HG02885 (cell line): ENCODE results near the gene ABLIM1.

ENCODE experiments used
- ATAC-seq: cut with Tn5 transposase; IDR thresholded peaks from one replicate; pipeline ENCODE4 v1.9.1; 2021; ENCODE audit warnings: mild to moderate bottlenecking; ENCODE audit not compliant: unreplicated experiment, poor library complexity

The ABLIM1 gene

GRCh38 chr10:114552050-114552449 lies 106.0 kb downstream of the ABLIM1 start:
- ATAC-seq, result no peak

DNA sequence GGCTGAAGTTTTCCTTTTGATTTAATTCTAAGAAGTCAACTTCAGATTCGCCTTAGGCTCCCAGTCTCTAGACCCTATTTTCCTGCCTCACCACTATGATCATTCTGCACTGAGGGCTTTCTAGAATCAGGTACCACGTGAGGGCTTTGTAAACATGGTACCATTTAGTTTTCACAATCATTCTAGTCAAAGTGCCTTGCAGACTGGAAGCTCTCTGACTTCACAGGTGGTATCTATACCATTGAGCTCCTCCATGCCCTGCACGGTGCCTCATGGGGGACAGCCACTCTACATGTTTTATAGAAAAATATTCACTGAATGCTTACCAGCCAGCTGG lies 106.5 kb downstream of the ABLIM1 start:
- ATAC-seq, result no peak

DNA sequence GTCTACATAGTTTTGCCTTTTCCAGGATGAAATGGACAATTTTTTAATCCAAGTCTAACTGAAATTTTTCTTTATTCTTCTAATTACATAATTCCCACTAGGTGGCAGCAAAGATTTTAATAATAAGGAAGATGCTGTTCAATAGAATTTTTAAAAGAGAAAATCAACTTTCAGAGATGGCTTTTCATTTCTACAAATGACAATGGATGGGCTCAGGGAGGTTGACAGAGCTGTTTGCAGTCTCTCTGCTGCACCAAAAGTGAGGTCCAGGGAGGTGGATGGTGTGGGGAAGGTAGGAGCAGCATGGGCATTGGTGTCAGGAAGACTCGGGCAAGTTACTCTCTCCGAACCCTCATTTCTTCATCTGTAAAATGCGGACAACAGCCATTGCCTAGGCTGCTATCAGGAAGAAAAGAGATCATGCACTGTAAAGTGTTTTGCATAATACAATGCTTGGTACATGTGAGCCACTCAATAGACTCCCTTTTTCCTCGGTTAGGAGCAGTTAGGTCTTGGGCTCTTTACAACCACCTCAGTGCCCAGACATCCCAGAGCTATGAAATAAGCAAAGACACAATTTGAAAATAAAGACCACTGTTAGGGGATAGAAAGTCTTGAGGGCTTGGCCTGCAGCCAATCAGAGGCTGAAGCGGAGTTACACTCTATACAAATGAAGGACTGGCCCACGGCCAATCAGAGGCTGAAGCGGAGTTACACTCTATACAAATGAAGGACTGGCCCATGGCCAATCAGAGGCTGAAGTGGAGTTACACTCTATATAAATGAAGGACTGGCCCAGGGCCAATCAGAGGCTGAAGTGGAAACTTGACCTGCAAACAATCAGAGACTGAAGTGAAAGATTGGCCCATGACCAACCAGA lies 107.1 kb downstream of the ABLIM1 start:
- ATAC-seq, result no peak

DNA sequence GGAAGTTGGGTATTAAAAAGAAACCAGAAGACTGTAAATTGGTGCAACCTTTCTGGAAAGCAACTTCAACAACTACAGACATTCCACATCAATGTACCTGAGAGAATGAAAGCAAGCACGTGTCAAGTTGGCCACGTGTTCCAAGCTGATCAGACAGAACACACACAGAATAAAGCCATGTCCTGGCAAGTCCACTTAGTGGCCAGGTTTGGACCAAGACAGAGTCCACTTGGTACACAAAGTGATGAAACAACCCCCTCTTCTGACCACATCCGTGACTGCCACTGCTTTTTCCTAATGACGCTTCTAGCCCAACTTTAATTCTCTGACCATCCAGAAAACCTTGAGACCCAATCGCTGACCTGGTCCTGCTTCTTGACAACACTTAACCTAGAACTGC lies 109.4 kb downstream of the ABLIM1 start:
- ATAC-seq, result no peak

GRCh38 chr10:114547514-114547913 lies 110.6 kb downstream of the ABLIM1 start:
- no peak for ATAC-seq

DNA sequence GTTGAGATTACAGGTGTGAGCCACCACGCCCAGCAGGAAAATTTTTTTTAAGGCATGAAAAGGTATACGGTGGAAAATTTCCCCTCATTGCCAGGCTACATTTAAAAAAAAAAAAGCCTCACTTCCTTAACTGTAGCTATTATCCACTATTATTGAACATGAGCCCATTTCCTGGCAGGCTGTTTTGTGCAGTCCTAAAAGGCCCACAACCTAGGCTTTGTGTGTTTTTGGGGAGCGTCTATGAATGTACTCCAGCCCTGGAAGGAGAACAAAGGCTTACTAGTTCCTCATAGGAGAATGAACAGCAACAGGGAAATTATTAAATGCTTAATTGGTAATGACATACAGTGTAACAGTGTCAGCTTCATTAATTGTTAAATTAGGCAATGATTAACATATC lies 111.0 kb downstream of the ABLIM1 start:
- no peak for ATAC-seq

DNA sequence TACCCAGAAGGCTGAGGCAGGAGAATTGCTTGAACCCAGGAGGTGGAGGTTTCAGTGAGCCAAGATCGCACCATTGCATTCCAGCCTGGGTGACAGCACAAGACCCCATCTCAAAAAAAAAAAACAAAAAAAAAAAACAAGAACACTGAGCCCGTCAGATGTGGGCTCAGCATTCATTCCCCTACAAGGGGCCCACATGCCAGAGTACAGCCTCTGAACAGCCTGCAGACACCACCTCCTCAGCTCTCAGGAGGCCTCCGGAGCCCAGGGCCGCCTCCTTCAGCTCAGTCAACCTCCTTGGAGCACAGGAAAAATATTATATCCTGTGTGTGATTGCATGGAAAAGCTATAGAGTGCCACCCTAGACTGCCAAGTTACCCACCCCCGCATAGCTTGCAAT lies 112.3 kb downstream of the ABLIM1 start:
- no peak for ATAC-seq

DNA sequence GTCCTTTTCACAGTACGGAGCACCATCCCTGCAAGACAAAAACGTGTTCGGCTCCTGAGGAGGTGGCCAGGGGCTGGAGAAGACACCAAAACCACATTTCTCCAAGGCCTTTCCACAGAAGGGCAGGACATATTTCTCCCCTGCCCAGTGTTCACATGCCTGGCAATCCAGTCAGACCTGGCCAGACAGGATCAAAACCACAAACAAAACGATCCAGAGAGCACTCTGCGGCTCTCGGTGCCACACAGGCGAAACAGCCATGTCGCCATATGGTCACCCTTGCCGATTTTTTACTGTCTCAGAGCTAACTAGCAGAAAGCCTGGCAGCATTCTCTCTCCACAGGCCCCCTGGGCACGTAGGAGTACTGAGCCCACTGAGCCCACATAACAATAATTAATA lies 113.0 kb downstream of the ABLIM1 start:
- ATAC-seq, result no peak

DNA sequence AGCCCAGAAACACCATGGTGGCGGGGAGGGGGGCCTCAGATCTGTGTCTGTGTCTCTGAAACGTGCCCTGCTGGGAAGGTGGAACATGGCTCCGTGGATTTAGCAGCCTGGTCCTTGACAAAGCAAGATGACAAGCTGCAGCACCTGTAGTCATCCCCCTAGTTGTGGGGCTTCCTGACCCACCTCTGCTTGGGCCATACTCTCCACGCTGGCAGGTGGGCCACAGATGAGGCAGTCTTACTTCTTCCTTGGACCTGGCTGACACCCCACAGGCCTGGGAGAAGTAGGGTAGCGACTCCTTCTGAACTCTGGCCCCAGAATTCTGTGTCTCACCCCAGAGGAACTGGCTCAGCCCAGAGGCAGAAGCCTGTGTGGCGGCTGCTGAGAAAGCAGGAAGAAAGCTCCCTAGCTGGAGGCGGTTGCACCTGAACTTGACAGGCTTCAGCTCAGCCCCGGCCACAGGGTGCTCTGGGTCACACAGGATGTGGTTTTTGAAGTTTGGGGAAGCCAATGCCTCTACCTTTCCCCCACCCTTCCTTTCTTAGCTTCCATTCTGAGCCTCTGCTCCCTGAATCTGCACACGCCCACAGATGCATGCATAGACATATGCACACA lies 113.9 kb downstream of the ABLIM1 start:
- peak; percentile 95 for ATAC-seq

DNA sequence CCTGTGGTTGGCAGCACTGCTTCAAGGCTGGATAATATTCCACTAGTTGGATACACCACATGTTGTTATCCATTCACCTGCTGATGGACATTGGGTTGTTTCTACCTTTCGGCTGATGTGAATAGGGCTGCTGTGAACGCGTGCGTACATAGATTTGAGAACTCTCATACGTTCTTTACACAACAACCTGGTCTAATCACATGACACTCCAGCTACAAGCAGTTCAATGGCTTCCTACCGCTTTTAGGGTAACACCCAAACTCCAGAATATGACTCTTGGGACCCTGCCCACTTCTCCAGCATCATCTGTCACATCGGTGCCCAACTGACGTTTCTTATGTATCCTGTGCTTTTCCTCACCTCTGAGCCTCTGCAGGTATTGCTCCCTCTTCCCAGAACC lies 114.6 kb downstream of the ABLIM1 start:
- ATAC-seq, result no peak

GRCh38 chr10:114542373-114542772 lies 115.7 kb downstream of the ABLIM1 start:
- no peak for ATAC-seq

- ATAC-seq, result no peak
Observed at GRCh38 chr10:114541797-114542160, 116.3 kb downstream of the ABLIM1 start.

DNA sequence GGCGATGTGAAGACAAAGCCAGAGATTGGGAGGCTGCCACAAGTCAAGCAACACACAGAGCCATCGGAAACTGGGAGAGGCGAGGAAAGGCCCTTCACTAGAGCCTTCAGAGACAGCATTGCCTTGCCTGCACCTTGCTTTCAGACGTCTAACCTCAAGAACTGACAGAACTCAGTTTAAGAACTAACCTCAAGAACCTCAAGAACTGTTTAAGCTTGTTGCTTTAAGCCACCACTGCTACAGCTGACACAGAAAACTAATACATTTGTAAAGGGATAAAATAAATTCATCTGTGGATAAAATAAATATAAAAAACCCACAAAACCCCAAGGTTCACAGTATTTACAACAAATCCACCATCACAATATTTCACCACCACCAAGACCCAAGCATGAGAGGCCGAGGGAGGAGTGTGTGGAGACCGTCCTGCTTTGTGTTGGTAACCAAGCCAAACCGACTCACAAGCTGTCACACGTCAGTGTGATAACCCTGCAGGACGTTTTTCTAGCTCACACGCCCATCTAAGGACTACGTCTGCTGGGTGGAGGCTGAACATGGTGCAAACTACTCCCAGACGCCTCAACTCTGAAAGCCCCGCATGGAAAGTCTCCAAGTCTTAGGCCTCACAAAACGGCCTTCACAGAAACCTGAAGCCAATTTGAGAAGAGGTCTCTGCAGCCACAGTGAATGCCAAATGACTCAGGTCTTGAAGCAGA lies 116.8 kb downstream of the ABLIM1 start:
- ATAC-seq, result peak; percentile 35

GRCh38 chr10:114540236-114540635 lies 117.8 kb downstream of the ABLIM1 start:
- no peak for ATAC-seq

DNA sequence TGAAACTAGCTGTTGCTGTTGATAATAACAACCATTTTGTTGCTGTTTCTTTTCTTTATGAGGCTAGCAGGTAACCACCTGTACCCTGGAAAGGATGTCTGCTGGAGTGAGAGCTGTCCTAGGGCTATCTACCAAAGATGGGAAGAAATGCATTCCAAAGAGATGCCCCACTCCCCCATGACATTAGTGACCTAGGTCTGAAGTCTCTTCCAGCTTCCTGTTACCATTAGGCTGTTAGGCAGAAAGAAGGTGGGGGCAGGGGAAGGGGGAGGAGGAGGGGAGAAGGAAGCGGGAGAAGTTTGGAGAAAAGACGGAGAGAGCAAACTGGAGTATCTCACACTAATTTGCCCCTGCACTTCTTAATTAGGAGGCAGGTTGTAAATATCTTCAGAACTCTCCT lies 118.5 kb downstream of the ABLIM1 start:
- no peak for ATAC-seq

GRCh38 chr10:114538181-114538906 lies 119.7 kb downstream of the ABLIM1 start:
- no peak for ATAC-seq

- ATAC-seq, result no peak
Observed at GRCh38 chr10:114537736-114538135, 120.3 kb downstream of the ABLIM1 start.

- ATAC-seq, result no peak
Observed at GRCh38 chr10:114534571-114534981, 123.5 kb downstream of the ABLIM1 start.

DNA sequence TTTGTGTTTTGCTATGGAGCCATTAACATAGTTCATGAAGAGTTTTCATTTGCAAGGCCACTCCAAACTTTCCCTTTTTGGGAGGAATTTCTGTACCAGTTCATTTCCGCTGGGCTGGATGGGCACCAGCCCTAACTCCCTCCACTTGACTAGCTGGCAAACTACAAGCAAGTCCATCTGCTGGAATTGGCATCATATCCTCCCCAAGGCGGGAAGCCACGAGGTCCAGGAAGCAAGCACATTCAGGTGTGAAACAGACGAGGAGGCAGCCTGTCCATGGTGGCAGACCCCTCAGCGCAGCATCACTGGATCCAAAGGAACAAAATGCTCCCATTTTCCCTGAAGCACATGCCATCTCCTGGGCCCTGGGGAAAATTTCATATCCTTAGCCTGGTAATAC lies 125.8 kb downstream of the ABLIM1 start:
- ATAC-seq, result no peak

DNA sequence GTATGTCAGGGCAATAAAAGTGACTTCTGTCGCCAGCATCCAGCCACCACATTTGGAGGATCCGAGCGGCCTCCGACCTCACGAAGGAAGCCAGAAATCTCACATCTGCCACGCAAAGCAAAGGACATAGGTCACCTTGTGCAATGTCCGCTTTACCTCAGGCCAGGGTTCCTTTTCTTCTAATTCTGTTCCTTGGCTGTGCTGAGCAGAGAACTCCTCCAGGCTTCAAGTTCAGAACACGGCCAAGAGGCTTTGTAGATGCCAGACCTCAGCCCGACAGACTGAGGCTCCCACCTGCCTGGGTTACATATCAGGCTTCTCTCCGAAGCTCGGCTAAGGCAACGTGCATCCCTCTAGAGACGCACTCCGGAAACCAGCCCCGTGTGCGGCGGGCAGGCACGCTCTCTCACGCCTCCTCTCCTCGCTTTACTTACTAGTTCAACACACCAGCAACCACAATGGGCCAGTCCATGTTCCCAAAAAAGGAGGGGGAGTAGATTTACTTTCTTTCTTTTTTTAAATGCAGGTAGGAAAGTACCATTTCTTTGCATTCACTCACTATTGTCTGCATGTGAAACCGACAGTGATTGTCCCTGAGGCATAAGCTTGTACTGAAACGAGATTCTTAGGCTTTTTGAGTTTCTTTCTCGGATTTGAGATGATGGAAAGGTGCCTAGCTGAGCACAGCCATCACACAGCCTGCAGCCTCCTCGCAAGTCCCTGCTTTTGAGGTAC lies 131.4 kb downstream of the ABLIM1 start:
- ATAC-seq, result peak; percentile 97
